Small intestine (tissue), 7 donors: ENCODE measurements around the gene TIMM23B. TPM values are rescaled to one million over a fixed set of nuclear protein-coding genes. Genes with fewer than 3 reads are reported as not detected.
"Not testable (repeated sequence)": the region's sequence is repeated elsewhere in the genome, so short reads cannot be mapped to it uniquely, and the experiment has no call there.

Experiments used
- DNase-seq, 2 donors: peaks; one replicate each; pipeline versions ENCODE4 v3.0.0 to v3.0.0-alpha.2; 2013
- FAIRE-seq: peaks from 2 replicates; lab custom pipeline; 2012; peaks lifted over from hg19 to GRCh38; lab: Jason Lieb, UNC
- H3K27ac ChIP-seq, 3 donors: one replicate each; pipeline ENCODE4 v1.5.1; 2013; ENCODE audit warnings: low read length in 2 of 3, mild to moderate bottlenecking in 2 of 3, control low read depth in 1 of 3, inconsistent platforms in 1 of 3, low read depth in 1 of 3, moderate library complexity in 1 of 3
- H3K27me3 ChIP-seq, 3 donors: one replicate each; pipeline ENCODE4 v1.6.1; 2013; ENCODE audit warnings: low read length in 3 of 3, inconsistent platforms in 1 of 3; ENCODE audit not compliant: control insufficient read depth in 3 of 3, insufficient read depth in 3 of 3
- H3K36me3 ChIP-seq, 3 donors: one replicate each; pipeline ENCODE4 v1.6.1; 2013; ENCODE audit warnings: low read length in 3 of 3, inconsistent platforms in 1 of 3, low read depth in 1 of 3, mild to moderate bottlenecking in 1 of 3, moderate library complexity in 1 of 3; ENCODE audit not compliant: control insufficient read depth in 3 of 3, insufficient read depth in 2 of 3
- H3K4me1 ChIP-seq, 3 donors: one replicate each; pipeline ENCODE4 v1.6.1; 2013; ENCODE audit warnings: low read length in 2 of 3, inconsistent platforms in 1 of 3, low read depth in 1 of 3, mild to moderate bottlenecking in 1 of 3, moderate library complexity in 1 of 3; ENCODE audit not compliant: control insufficient read depth in 3 of 3, insufficient read depth in 2 of 3
- H3K4me3 ChIP-seq, 3 donors: one replicate each; pipeline ENCODE4 v1.5.1; 2013; ENCODE audit warnings: low read length in 3 of 3, control low read depth in 1 of 3, inconsistent platforms in 1 of 3, low read depth in 1 of 3, mild to moderate bottlenecking in 1 of 3, moderate library complexity in 1 of 3
- H3K9me3 ChIP-seq, 2 donors: one replicate each; pipeline ENCODE4 v1.6.1; 2013; ENCODE audit warnings: low read depth in 1 of 2, low read length in 1 of 2; ENCODE audit not compliant: control insufficient read depth in 2 of 2, insufficient read depth in 1 of 2
- WGBS, 3 donors: extraction: QIAGEN DNeasy Blood & Tissue Kit; methylation state at CpG; one replicate each; pipeline ENCODE4 v1.1.7; 2013; 5-methylcytosine and 5-hydroxymethylcytosine counted together
- polyA plus RNA-seq, 4 donors: library from polyadenylated mRNA; stranded (reverse) in 3 of 4; unstranded in 1 of 4; fragments of 200-250 nt in 3 of 4; fragments of 120-200 nt in 1 of 4; gene quantifications; one replicate each; pipeline versions ENCODE4 v1.2.1 to v1.2.3, GENCODE V29; 2013
- donor health status: healthy with polysubstance abuse.
- donor health status: control.
- donor health status: control.
- donor health status: Bipolar disorder and iron deficiency.
- donor health status: healthy.

Gene TIMM23B
- polyA plus RNA-seq, 4 donors: 3.4 to 12.7 (median 7.6) TPM

GRCh38 chr10:49952006-49952405 lies 10.2 kb downstream of the TIMM23B start:
- not testable (repeated sequence) for H3K9me3 ChIP-seq, H3K4me3 ChIP-seq, FAIRE-seq, H3K4me1 ChIP-seq, H3K36me3 ChIP-seq, H3K27me3 ChIP-seq, DNase-seq, H3K27ac ChIP-seq
- 72 to 84% (median 75%) methylated on average over 3 of the region's 3 CpGs for WGBS, 3 donors

- WGBS, 3 donors: 63 to 84% (median 76%) methylated on average over 3 of the region's 3 CpGs
- not testable (repeated sequence) for DNase-seq, H3K36me3 ChIP-seq, H3K4me1 ChIP-seq, H3K27me3 ChIP-seq, H3K4me3 ChIP-seq, H3K27ac ChIP-seq, FAIRE-seq, H3K9me3 ChIP-seq
These were observed 11.3 kb downstream of the TIMM23B start for GRCh38 chr10:49953122-49953521.

- H3K27me3 ChIP-seq, H3K36me3 ChIP-seq, H3K9me3 ChIP-seq, H3K4me3 ChIP-seq, FAIRE-seq, H3K27ac ChIP-seq, DNase-seq, H3K4me1 ChIP-seq: not testable (repeated sequence)
- 92 to 97% (median 97%) methylated on average over 25 to 37 of the region's 37 CpGs for WGBS, 3 donors
These were observed 28.5 kb downstream of the TIMM23B start for GRCh38 chr10:49970331-49970857.

GRCh38 chr10:49971466-49971865 lies 29.6 kb downstream of the TIMM23B start:
- not testable (repeated sequence) for DNase-seq, FAIRE-seq
- 63 to 77% (median 66%) methylated on average over 2 of the region's 2 CpGs for WGBS, 3 donors

GRCh38 chr10:49972094-49972493 lies 30.2 kb downstream of the TIMM23B start:
- not testable (repeated sequence) for H3K4me1 ChIP-seq

More at GRCh38 chr10:49971466-49971865, 29.6 kb downstream of the TIMM23B start:
- not testable (repeated sequence) for H3K4me3 ChIP-seq, H3K27ac ChIP-seq, H3K4me1 ChIP-seq, H3K27me3 ChIP-seq, H3K36me3 ChIP-seq, H3K9me3 ChIP-seq

GRCh38 chr10:49977756-49978155 lies 35.9 kb downstream of the TIMM23B start:
- H3K36me3 ChIP-seq, H3K4me3 ChIP-seq, DNase-seq, H3K9me3 ChIP-seq, H3K27ac ChIP-seq, H3K27me3 ChIP-seq, FAIRE-seq, H3K4me1 ChIP-seq: not testable (repeated sequence)
- 85 to 97% (median 97%) methylated on average over 2 to 3 of the region's 3 CpGs for WGBS, 3 donors

More at GRCh38 chr10:49972094-49972493, 30.2 kb downstream of the TIMM23B start:
- H3K27me3 ChIP-seq, FAIRE-seq, H3K4me3 ChIP-seq, H3K9me3 ChIP-seq, H3K27ac ChIP-seq, H3K36me3 ChIP-seq, DNase-seq: not testable (repeated sequence)
- 72 to 93% (median 88%) methylated on average over 3 of the region's 3 CpGs for WGBS, 3 donors

- not testable (repeated sequence) for FAIRE-seq, H3K4me1 ChIP-seq, H3K9me3 ChIP-seq, DNase-seq, H3K27me3 ChIP-seq, H3K27ac ChIP-seq, H3K4me3 ChIP-seq, H3K36me3 ChIP-seq
- WGBS, 3 donors: 75 to 83% (median 79%) methylated on average over 3 of the region's 3 CpGs
These were observed 45.4 kb downstream of the TIMM23B start for GRCh38 chr10:49987207-49987606.

- H3K27me3 ChIP-seq, H3K4me1 ChIP-seq, H3K4me3 ChIP-seq, H3K27ac ChIP-seq, FAIRE-seq, H3K36me3 ChIP-seq, H3K9me3 ChIP-seq, DNase-seq: not testable (repeated sequence)
- WGBS, 3 donors: 90 to 95% (median 92%) methylated on average over 8 to 17 of the region's 18 CpGs
These were observed 46.5 kb downstream of the TIMM23B start, which contains the start of gene AGAP6 for GRCh38 chr10:49988376-49988775. Gene AGAP6, plus strand, starts transcription at chr10:49988406. Its CDS starts 310 bp downstream, at chr10:49988716.

- not testable (repeated sequence) for H3K27me3 ChIP-seq, DNase-seq, H3K27ac ChIP-seq, H3K9me3 ChIP-seq, FAIRE-seq, H3K36me3 ChIP-seq, H3K4me1 ChIP-seq, H3K4me3 ChIP-seq
- WGBS, 3 donors: 89 to 94% (median 92%) methylated on average over 5 of the region's 5 CpGs
These were observed 53.5 kb downstream of the TIMM23B start for GRCh38 chr10:49995321-49995720.
